Keratinocyte (primary cell): ENCODE data around the gene RHOB.

Experiments
- EZH2 ChIP-seq: IDR thresholded peaks from one replicate; pipeline ENCODE4 v1.6.1; 2012; ENCODE audit warnings: inconsistent platforms, mild to moderate bottlenecking, low read length, moderate library complexity
- TF ChIP-seq, protein P1 (sequence below), 3 experiments: IDR thresholded peaks in 1 of 3; conservative IDR thresholded peaks in 1 of 3; optimal IDR thresholded peaks in 1 of 3; 2 replicates in 2 of 3; 3 replicates in 1 of 3; pipeline versions ENCODE3 to v1.5.1; 2011; ENCODE audit warnings: low read length in 3 of 3, mild to moderate bottlenecking in 3 of 3, moderate library complexity in 2 of 3, control low read depth in 1 of 3, inconsistent platforms in 1 of 3; ENCODE audit not compliant: insufficient read depth in 2 of 3; ENCODE audit errors: extremely low read depth in 1 of 3

DNA sequence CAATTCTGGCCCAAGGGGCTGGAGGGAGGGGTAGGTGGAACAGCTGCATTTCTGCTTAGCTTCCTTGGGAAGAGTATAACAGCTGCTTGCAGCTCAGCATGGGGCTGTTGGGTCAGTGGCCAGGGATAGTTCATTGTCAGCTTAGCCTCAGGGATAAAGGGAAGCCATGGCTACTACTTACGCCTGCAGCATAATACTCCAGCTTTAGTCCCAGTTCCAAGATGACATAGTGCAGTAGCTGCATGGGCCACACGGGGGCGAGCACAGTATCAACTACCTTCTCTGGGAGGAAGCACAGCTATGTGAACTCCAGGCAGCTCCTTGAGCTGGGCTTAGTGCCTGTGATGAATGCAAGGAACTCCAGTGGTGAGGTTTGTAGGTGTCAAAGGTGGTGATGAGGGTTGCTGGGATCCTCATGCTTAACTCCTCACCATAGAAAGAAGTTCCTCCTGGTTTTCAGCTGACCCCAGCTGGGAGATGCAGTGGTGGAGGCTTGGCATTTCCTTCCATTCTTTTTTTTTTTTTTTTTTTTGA lies 35.4 kb upstream of the RHOB start:
- TF ChIP-seq, protein P1, sequence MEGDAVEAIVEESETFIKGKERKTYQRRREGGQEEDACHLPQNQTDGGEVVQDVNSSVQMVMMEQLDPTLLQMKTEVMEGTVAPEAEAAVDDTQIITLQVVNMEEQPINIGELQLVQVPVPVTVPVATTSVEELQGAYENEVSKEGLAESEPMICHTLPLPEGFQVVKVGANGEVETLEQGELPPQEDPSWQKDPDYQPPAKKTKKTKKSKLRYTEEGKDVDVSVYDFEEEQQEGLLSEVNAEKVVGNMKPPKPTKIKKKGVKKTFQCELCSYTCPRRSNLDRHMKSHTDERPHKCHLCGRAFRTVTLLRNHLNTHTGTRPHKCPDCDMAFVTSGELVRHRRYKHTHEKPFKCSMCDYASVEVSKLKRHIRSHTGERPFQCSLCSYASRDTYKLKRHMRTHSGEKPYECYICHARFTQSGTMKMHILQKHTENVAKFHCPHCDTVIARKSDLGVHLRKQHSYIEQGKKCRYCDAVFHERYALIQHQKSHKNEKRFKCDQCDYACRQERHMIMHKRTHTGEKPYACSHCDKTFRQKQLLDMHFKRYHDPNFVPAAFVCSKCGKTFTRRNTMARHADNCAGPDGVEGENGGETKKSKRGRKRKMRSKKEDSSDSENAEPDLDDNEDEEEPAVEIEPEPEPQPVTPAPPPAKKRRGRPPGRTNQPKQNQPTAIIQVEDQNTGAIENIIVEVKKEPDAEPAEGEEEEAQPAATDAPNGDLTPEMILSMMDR (optimal IDR thresholded peaks at IDR 0.05 in 1 of 3, IDR thresholded peaks at IDR 0.05 in 1 of 3, conservative IDR thresholded peaks at IDR 0.05 in 1 of 3; ENCODE audit: extremely low read depth in 1 of 3, insufficient read depth in 2 of 3, low read length in 3 of 3) = peak; percentile 86 to 98 (median 97)
- TF ChIP-seq EZH2 = no peak
